Naive thymus-derived CD8-positive, alpha-beta T cell (primary cell): ENCODE measurements around the gene BCL2A1. TPM values are rescaled to one million over a fixed set of nuclear protein-coding genes. Genes with fewer than 3 reads are reported as not detected.
"Not testable (repeated sequence)": the region's sequence is repeated elsewhere in the genome, so short reads cannot be mapped to it uniquely, and the experiment has no call there.

Source experiments
- ATAC-seq, 2 donors: fragments of 150-1000 bp; cut with Tn5 transposase in 1 of 2; sonication (Bioruptor Pico), chemical (Tn5 transposase) in 1 of 2; 1 replicate in 1 of 2; 2 replicates in 1 of 2; pipeline ENCODE4 v1.10.0; 2021; ENCODE audit warnings: mild to moderate bottlenecking in 2 of 2, moderate library complexity in 2 of 2
- POLR2A ChIA-PET: fragments of 350-600 bp; sonication (Branson Sonifier 250); formaldehyde crosslinking; loops from one replicate; lab custom pipeline; 2021; ENCODE audit warnings: antibody characterized with exemption; lab: Charles Lee
- DNase-seq, 10 donors: peaks; one replicate each; pipeline versions ENCODE4 v3.0.0 to v3.0.0-alpha.2; 2020 to 2022
- H3K27ac Mint-ChIP-seq, 10 donors: one replicate each; pipeline ENCODE4 v1.8.0; 2020 to 2022; ENCODE audit warnings: mild to moderate bottlenecking in 10 of 10, mixed read lengths in 10 of 10, moderate library complexity in 4 of 10, inconsistent platforms in 1 of 10
- H3K27me3 Mint-ChIP-seq, 5 donors: one replicate each; pipeline ENCODE4 v1.8.0; 2021 to 2022; ENCODE audit warnings: mixed read lengths in 5 of 5
- H3K36me3 Mint-ChIP-seq, 3 donors: one replicate each; pipeline ENCODE4 v1.8.0; 2020 to 2022; ENCODE audit warnings: mixed read lengths in 3 of 3, mild to moderate bottlenecking in 2 of 3, inconsistent platforms in 1 of 3
- H3K4me1 Mint-ChIP-seq, 4 donors: one replicate each; pipeline ENCODE4 v1.8.0; 2021 to 2022; ENCODE audit warnings: mixed read lengths in 4 of 4
- H3K4me3 Mint-ChIP-seq, 10 donors: one replicate each; pipeline ENCODE4 v1.8.0; 2020 to 2022; ENCODE audit warnings: mild to moderate bottlenecking in 10 of 10, mixed read lengths in 10 of 10, moderate library complexity in 6 of 10, inconsistent platforms in 1 of 10
- H3K9me3 Mint-ChIP-seq, 9 donors: one replicate each; pipeline ENCODE4 v1.8.0; 2020 to 2022; ENCODE audit warnings: mixed read lengths in 9 of 9, mild to moderate bottlenecking in 3 of 9, inconsistent platforms in 1 of 9, moderate library complexity in 1 of 9
- polyA plus RNA-seq, 3 donors: library from polyadenylated mRNA; unstranded; fragments of 300-500 nt; fragmentation: Illumina TruSeq; gene quantifications; one replicate each; pipeline ENCODE4 v1.2.3, GENCODE V29; 2021
- total RNA-seq, 8 experiments: library from RNA in 2 of 8; stranded (reverse) in 2 of 8; gene quantifications; one replicate each; pipeline ENCODE4 v1.2.3 and lab custom pipeline; 2021 to 2026

The BCL2A1 gene
- total and polyA plus RNA-seq, 5 experiments from 2014 or later, result 18.7 to 27.4 (median 19.7) TPM

- Mint-ChIP-seq H3K9me3 (no peaks in the 10 kb centered on the region), H3K27me3 (no peaks in the 10 kb centered on the region), H3K27ac (peak overlapping the region; percentile 84 to 97 (median 93)), H3K36me3 (peaks cover 2 to 5% (median 4%) of the 10 kb centered on the region in 3 donors), H3K4me3 (peak overlapping the region; percentile 55 to 84 (median 80)), H3K4me1 (peaks cover 32 to 67% (median 63%) of the 10 kb centered on the region in 4 donors)
- POLR2A ChIA-PET, result interaction anchor here (0.6 to 5.7 kb wide), 4 partner anchors 45 to 92 kb away, joined by 3 to 95 read pairs (median 18); partner anchors contain the start of genes MTHFS and ZFAND6
- ATAC-seq (peak in 1 of 2 donors; percentile 21), DNase-seq (no peak)
These were observed 3.5 kb downstream of the BCL2A1 start for GRCh38 chr15:79967298-79968182.

GRCh38 chr15:79966634-79967297 lies 4.2 kb downstream of the BCL2A1 start:
- H3K36me3 Mint-ChIP-seq, result peaks cover 2 to 5% (median 4%) of the 10 kb centered on the region in 3 donors
- peaks cover 32 to 71% (median 65%) of the 10 kb centered on the region in 4 donors for H3K4me1 Mint-ChIP-seq
- POLR2A ChIA-PET, result interaction anchor here (2.3 to 5.7 kb wide), 2 partner anchors 45 to 69 kb away, joined by 31 to 95 read pairs; partner anchors contain the start of gene MTHFS
- H3K27me3 Mint-ChIP-seq, result no peaks in the 10 kb centered on the region
- peak overlapping the region; percentile 55 to 84 (median 80) for H3K4me3 Mint-ChIP-seq
- no peak for ATAC-seq
- DNase-seq, result no peak
- H3K9me3 Mint-ChIP-seq, result no peaks in the 10 kb centered on the region
- peak overlapping the region; percentile 41 to 97 (median 93) for H3K27ac Mint-ChIP-seq

GRCh38 chr15:79965846-79966630 lies 5.0 kb downstream of the BCL2A1 start:
- Mint-ChIP-seq H3K9me3 (no peaks in the 10 kb centered on the region), H3K4me1 (peaks cover 27 to 64% (median 58%) of the 10 kb centered on the region in 4 donors), H3K36me3 (peaks cover 3 to 4% (median 4%) of the 10 kb centered on the region in 3 donors), H3K4me3 (peak overlapping the region; percentile 38 to 84 (median 80)), H3K27ac (peak overlapping the region; percentile 41 to 97 (median 92)), H3K27me3 (no peaks in the 10 kb centered on the region)
- POLR2A ChIA-PET, result interaction anchor here (0.6 to 5.7 kb wide), 2 partner anchors 44 to 580 kb away, joined by 3 to 95 read pairs; no protein-coding TSS in a partner anchor
- ATAC-seq (peak in 1 of 2 donors; percentile 36), DNase-seq (no peak)

GRCh38 chr15:79964232-79964805 lies 6.7 kb downstream of the BCL2A1 start:
- POLR2A ChIA-PET, result interaction anchor here (0.7 kb wide), 1 partner anchor 41 kb away, joined by 3 read pairs; no protein-coding TSS in a partner anchor

GRCh38 chr15:79962921-79963320 lies 8.1 kb downstream of the BCL2A1 start:
- DNase-seq, H3K27me3 Mint-ChIP-seq, POLR2A ChIA-PET, H3K9me3 Mint-ChIP-seq, H3K4me3 Mint-ChIP-seq, ATAC-seq: not testable (repeated sequence)
- H3K4me1 Mint-ChIP-seq, result peaks cover 14 to 46% (median 40%) of the 10 kb centered on the region in 4 donors
- peak overlapping the region in 2 of 10 donors; percentile 31 to 43 for H3K27ac Mint-ChIP-seq
- peaks cover 0 to 12% (median 12%) of the 10 kb centered on the region in 3 donors for H3K36me3 Mint-ChIP-seq

More at GRCh38 chr15:79964232-79964805, 6.7 kb downstream of the BCL2A1 start:
- no peaks in the 10 kb centered on the region for H3K9me3 Mint-ChIP-seq
- H3K4me1 Mint-ChIP-seq, result peaks cover 21 to 58% (median 51%) of the 10 kb centered on the region in 4 donors
- DNase-seq (no peak), ATAC-seq (no peak)
- peak overlapping the region in 9 of 10 donors; percentile 11 to 97 (median 71) for H3K27ac Mint-ChIP-seq
- no peaks in the 10 kb centered on the region for H3K27me3 Mint-ChIP-seq
- peak overlapping the region in 5 of 10 donors; percentile 0 to 47 (median 14) for H3K4me3 Mint-ChIP-seq
- H3K36me3 Mint-ChIP-seq, result peaks cover 0 to 12% (median 11%) of the 10 kb centered on the region in 3 donors

GRCh38 chr15:79962178-79962577 lies 8.8 kb downstream of the BCL2A1 start:
- Mint-ChIP-seq H3K4me1 (peaks cover 13 to 39% (median 33%) of the 10 kb centered on the region in 4 donors), H3K36me3 (peaks cover 0 to 12% (median 12%) of the 10 kb centered on the region in 3 donors), H3K9me3 (no peaks in the 10 kb centered on the region), H3K27me3 (no peaks in the 10 kb centered on the region), H3K4me3 (peak overlapping the region in 2 of 10 donors; percentile 23 to 24), H3K27ac (peak overlapping the region in 5 of 10 donors; percentile 19 to 70 (median 32))
- POLR2A ChIA-PET, result no interaction called here
- ATAC-seq (no peak), DNase-seq (no peak)

- Mint-ChIP-seq H3K9me3 (no peaks in the 10 kb centered on the region), H3K27ac (peak overlapping the region in 2 of 10 donors; percentile 31 to 52), H3K4me1 (peaks cover 8 to 29% (median 19%) of the 10 kb centered on the region in 4 donors), H3K4me3 (no peak overlapping the region), H3K27me3 (no peaks in the 10 kb centered on the region), H3K36me3 (peaks cover 0 to 12% (median 9%) of the 10 kb centered on the region in 3 donors)
- ATAC-seq, result no peak
- no peak for DNase-seq
- POLR2A ChIA-PET, result no interaction called here
These were observed 10.3 kb downstream of the BCL2A1 start for GRCh38 chr15:79960502-79961212.

- no peak for ATAC-seq
- Mint-ChIP-seq H3K4me3 (no peak overlapping the region), H3K4me1 (peaks cover 14 to 36% (median 25%) of the 10 kb centered on the region in 4 donors), H3K9me3 (no peaks in the 10 kb centered on the region), H3K36me3 (peaks cover 0 to 9% (median 8%) of the 10 kb centered on the region in 3 donors), H3K27ac (no peak overlapping the region), H3K27me3 (no peaks in the 10 kb centered on the region)
- POLR2A ChIA-PET, result interaction anchor here (1.3 kb wide), 1 partner anchor 34 kb away, joined by 3 read pairs; no protein-coding TSS in a partner anchor
- no peak for DNase-seq
These were observed 13.3 kb downstream of the BCL2A1 start for GRCh38 chr15:79957741-79958140.

GRCh38 chr15:79956354-79956939 lies 14.5 kb downstream of the BCL2A1 start:
- POLR2A ChIA-PET, result no interaction called here
- H3K4me1 Mint-ChIP-seq, result peaks cover 14 to 33% (median 20%) of the 10 kb centered on the region in 4 donors
- H3K9me3 Mint-ChIP-seq, result no peaks in the 10 kb centered on the region
- H3K36me3 Mint-ChIP-seq, result peaks cover 0 to 9% (median 8%) of the 10 kb centered on the region in 3 donors
- H3K27me3 Mint-ChIP-seq, result no peaks in the 10 kb centered on the region
- ATAC-seq, result no peak
- no peak overlapping the region for H3K27ac Mint-ChIP-seq
- DNase-seq, result no peak
- no peak overlapping the region for H3K4me3 Mint-ChIP-seq

- H3K27me3 Mint-ChIP-seq, result no peaks in the 10 kb centered on the region
- H3K27ac Mint-ChIP-seq, result peak overlapping the region in 7 of 10 donors; percentile 9 to 71 (median 43)
- POLR2A ChIA-PET, result no interaction called here
- no peaks in the 10 kb centered on the region for H3K9me3 Mint-ChIP-seq
- ATAC-seq, result no peak
- no peak for DNase-seq
- H3K36me3 Mint-ChIP-seq, result peaks cover 0 to 2% (median 0%) of the 10 kb centered on the region in 3 donors
- H3K4me1 Mint-ChIP-seq, result peaks cover 14 to 33% (median 20%) of the 10 kb centered on the region in 4 donors
- H3K4me3 Mint-ChIP-seq, result no peak overlapping the region
These were observed 16.3 kb downstream of the BCL2A1 start for GRCh38 chr15:79954661-79955060.
